HG02763 (cell line): ENCODE results near the gene BTF3L4.
"Not testable (repeated sequence)": the region's sequence is repeated elsewhere in the genome, so short reads cannot be mapped to it uniquely, and the experiment has no call there.

Experiments used
- ATAC-seq: cut with Tn5 transposase; IDR thresholded peaks from one replicate; pipeline ENCODE4 v1.9.1; 2021; ENCODE audit warnings: mild to moderate bottlenecking, moderate library complexity; ENCODE audit not compliant: unreplicated experiment

The BTF3L4 gene

GRCh38 chr1:52055066-52055865 lies 829 bp upstream of the BTF3L4 start, which contains the start of gene TXNDC12:
Gene TXNDC12 (minus strand): TSS chr1:52055191. CDS start chr1:52055096, 95 bp downstream.
- peak; percentile 49 for ATAC-seq

- no peak for ATAC-seq
Observed at GRCh38 chr1:52055866-52056162, 281 bp upstream of the BTF3L4 start.

DNA sequence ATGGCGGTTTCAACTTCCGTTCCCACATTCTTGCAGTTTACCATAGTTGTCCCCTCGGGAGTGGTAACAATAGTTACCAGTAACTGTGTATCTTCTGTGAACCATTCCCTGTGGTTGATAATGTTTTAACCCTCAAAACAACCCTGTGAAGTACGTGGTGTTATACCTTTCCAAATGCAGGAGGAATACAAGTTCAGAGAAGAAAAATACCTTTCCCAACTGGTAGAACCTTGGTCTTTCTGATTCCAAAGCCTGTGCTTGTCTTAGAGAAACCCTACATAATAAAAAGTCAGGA lies 789 bp downstream of the BTF3L4 start:
- no peak for ATAC-seq

- ATAC-seq, result no peak
Observed at GRCh38 chr1:52057255-52057654, 1.2 kb downstream of the BTF3L4 start.

- ATAC-seq, result no peak
Observed at GRCh38 chr1:52057876-52058415, 1.9 kb downstream of the BTF3L4 start.

DNA sequence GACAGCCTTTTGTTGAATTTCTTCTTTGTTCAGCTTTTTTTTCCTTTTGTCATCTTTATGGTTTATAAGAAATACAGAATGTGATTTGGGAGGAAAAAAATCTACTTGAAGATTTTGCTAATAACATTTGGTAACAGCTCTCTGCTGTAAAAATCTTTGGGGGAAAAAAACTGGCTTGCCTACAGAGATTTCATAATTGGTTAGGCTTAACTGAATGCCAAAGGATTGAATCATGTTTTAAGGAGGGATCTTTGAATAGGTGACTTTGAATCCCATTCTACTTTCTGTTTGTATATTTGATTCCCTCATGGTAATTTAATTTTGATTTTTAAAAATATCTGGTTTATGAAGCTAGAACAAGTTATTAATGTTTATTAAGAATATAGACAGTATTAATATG lies 3.2 kb downstream of the BTF3L4 start:
- no peak for ATAC-seq

GRCh38 chr1:52059888-52060287 lies 3.8 kb downstream of the BTF3L4 start:
- no peak for ATAC-seq

DNA sequence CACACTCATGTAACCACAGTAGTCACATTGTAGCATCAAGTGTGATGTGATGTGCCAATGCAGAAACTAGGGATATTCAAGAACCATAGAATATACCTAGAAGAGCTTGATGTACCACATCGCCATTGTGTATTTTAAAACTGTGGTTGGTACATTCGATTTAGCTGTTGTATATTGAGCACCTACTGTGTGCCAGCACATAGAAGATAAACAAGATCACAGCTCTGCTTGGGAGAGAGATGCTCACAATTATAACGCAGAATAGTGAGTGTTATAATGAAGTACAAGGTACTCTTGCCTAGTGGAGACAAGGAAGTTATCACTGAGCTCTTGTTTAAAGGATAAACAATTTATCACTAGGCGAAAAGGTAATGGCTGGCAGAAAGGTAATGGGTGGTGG lies 4.7 kb downstream of the BTF3L4 start:
- no peak for ATAC-seq

DNA sequence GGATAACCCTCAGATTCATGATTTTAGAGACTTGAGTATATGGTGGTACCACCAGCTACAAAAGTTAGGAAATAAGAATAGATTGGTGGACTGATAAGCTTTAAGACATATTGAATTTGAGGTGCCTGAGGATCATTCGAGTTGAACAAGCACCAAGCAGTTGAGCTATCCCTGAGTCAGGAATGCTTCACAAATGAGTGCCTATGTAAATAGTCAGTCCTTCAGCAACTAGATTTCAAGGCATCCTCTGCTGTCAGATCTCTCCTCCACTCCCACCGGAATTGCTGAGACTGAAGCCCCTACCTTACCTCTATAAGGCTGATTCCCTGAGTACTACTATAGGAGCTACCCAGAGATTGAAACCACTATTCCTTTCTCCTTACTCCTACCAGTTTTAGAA lies 7.1 kb downstream of the BTF3L4 start:
- ATAC-seq, result no peak

- no peak for ATAC-seq
Observed at GRCh38 chr1:52070704-52071103, 14.6 kb downstream of the BTF3L4 start.

- no peak for ATAC-seq
Observed at GRCh38 chr1:52072291-52072690, 16.2 kb downstream of the BTF3L4 start.

DNA sequence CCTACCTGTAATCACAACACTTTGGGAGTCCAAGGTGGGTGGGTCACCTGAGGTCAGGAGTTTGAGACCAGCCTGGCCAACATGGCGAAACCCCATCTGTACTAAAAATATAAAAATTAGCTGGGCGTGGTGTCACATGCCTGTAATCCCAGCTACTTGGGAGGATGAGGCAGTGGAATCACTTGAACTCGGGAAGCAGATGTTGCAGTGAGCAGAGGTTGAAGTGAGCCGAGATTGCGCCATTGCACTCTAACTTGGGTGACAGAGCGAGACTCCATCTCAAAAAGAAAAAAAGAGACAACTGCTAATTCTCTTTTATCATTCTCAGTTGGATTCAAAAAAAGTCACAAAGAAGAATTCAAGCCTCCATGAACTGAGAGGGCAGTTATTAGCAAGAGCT lies 21.2 kb downstream of the BTF3L4 start:
- ATAC-seq, result not testable (repeated sequence)

DNA sequence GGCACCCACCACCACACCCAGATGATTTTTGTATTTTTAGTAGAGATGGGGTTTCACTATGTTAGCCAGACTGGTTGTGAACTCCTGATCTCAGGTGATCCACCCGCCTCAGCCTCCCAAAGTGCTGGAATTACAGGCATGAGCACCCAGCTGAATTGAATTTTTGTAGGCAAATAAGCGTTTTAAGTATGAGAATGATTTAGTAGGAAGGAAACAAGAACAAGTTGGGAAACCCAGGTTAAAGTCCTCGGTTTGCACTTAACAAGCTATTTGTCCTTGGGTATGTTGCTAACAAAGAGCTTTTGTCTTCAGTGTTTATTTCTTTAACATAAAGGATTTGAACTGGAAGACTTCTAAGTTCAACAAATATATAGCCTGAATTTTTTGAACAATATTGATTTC lies 23.9 kb downstream of the BTF3L4 start:
- ATAC-seq, result no peak

- ATAC-seq, result not testable (repeated sequence)
Observed at GRCh38 chr1:52087892-52088291, 31.8 kb downstream of the BTF3L4 start.

DNA sequence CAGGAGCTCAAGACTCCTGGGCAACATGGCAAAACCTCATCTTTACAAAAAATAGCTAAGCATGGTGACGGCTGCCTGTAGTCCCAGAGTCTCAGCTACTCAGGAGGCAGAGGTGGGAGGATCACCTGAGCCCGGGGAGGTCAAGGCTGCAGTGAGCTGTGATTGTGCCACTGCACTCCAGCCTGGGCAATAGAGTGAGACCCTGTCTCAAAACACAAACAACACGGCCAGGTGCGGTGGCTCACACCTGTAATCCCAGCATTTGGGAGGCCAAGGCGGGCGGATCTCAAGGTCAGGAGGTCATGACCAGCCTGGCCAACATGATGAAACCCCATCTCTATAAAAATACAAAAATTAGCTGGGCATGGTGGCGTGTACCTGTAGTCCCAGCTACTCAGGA lies 38.2 kb downstream of the BTF3L4 start:
- ATAC-seq, result not testable (repeated sequence)

- no peak for ATAC-seq
Observed at GRCh38 chr1:52096216-52096615, 40.1 kb downstream of the BTF3L4 start.

DNA sequence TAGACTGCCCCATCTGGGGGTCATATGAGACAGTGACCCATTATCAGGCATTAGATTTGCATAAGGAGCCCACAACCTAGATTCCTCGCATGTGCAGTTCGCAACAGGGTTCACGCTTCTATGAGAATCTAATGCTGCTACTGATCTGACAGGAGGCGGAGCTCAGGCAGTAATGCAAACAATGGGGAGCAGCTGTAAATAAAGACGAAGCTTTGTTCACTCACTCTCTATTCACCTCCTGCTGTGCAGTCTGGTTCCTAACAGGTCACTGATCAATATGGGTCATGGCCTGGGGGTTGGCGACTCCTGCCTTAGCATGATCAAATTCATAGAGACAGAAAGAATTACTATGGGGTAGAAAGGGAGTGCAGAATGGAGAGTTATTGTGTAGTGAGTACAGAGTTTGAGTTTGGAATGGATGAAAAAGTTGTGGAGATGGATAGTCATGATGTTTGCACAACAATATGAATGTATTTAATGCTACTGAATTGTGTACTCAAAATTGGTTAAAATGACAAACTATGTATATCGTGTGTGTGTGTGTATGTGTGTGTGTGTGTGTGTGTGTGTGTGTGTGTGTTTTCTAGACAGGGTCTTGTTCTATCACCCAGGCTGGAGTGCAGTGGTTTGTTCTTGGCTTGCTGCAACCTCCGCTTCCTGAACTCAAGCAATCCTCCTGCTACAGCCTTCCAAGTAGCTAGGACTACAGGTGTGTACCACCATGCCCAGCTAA lies 42.2 kb downstream of the BTF3L4 start:
- no peak for ATAC-seq

- ATAC-seq, result no peak
Observed at GRCh38 chr1:52102336-52103013, 46.4 kb downstream of the BTF3L4 start.

- ATAC-seq, result no peak
Observed at GRCh38 chr1:52111492-52111891, 55.4 kb downstream of the BTF3L4 start.

GRCh38 chr1:52112489-52112888 lies 56.4 kb downstream of the BTF3L4 start:
- no peak for ATAC-seq

- no peak for ATAC-seq
Observed at GRCh38 chr1:52119301-52120079, 63.4 kb downstream of the BTF3L4 start.
